ENCODE data around the gene ACSS1. TPM values are rescaled to one million over a fixed set of nuclear protein-coding genes. Genes with fewer than 3 reads are reported as not detected.

The ACSS1 gene
- polyA plus RNA-seq, 2 of the 4 experiments (the other 2 are of a cell fraction) = 7.2 to 7.6 TPM

- ChIA-PET POLR2A (no interaction called here), CTCF (interaction anchor here (0.6 to 1.5 kb wide), 3 partner anchors 26 to 509 kb away, joined by 3 to 5 read pairs (median 3); no protein-coding TSS in a partner anchor)
- no peaks in the 10 kb centered on the region for H3K9me3 ChIP-seq
- no peak overlapping the region for H3K4me3 ChIP-seq
- no peak for DNase-seq (ENCODE audit: low read depth in 1 of 2, low spot score in 1 of 2)
- FAIRE-seq = no peak
- no peaks in the 10 kb centered on the region for H3K4me1 ChIP-seq
- WGBS (ENCODE audit: missing lambda C conversion rate) = 80% methylated on average over 7 of the region's 7 CpGs
- H3K27ac ChIP-seq = no peak overlapping the region
- TF ChIP-seq TFCP2L1 (CRISPR knock-in tag; IDR thresholded peaks at IDR 0.05) (no peak), HOXB5 (CRISPR knock-in tag; IDR thresholded peaks at IDR 0.05) (no peak), RAD21 (conservative IDR thresholded peaks at IDR 0.05 in 1 of 2, IDR thresholded peaks at IDR 0.05 in 1 of 2) (no peak), RNF2 (IDR thresholded peaks at IDR 0.05; ENCODE audit: borderline replicate concordance, low read depth) (no peak), HOXB13 (CRISPR knock-in tag; IDR thresholded peaks at IDR 0.05; ENCODE audit: low read depth) (no peak), POLR2A (IDR thresholded peaks at IDR 0.05; ENCODE audit: low read length) (no peak), ZFP36 (IDR thresholded peaks at IDR 0.05; ENCODE audit: borderline replicate concordance, partially characterized antibody) (no peak), MYC (IDR thresholded peaks at IDR 0.05; ENCODE audit: borderline replicate concordance, low read length) (no peak), GATA3 (IDR thresholded peaks at IDR 0.05; ENCODE audit: borderline replicate concordance) (no peak), JUNB (IDR thresholded peaks at IDR 0.05) (no peak), HDAC2 (IDR thresholded peaks at IDR 0.05) (no peak), HEYL (CRISPR knock-in tag; IDR thresholded peaks at IDR 0.05) (no peak), KDM5A (IDR thresholded peaks at IDR 0.05) (no peak), KDM1A (IDR thresholded peaks at IDR 0.05; ENCODE audit: low read depth) (no peak), ATOH8 (CRISPR knock-in tag; IDR thresholded peaks at IDR 0.05; ENCODE audit: low read depth) (no peak), BHLHE40 (IDR thresholded peaks at IDR 0.05; ENCODE audit: low read depth, low read length) (no peak), EHF (CRISPR knock-in tag; IDR thresholded peaks at IDR 0.05) (no peak)
- TF ChIP-seq, protein P1, sequence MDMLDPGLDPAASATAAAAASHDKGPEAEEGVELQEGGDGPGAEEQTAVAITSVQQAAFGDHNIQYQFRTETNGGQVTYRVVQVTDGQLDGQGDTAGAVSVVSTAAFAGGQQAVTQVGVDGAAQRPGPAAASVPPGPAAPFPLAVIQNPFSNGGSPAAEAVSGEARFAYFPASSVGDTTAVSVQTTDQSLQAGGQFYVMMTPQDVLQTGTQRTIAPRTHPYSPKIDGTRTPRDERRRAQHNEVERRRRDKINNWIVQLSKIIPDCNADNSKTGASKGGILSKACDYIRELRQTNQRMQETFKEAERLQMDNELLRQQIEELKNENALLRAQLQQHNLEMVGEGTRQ (IDR thresholded peaks at IDR 0.05) = no peak
- TF ChIP-seq, protein P2, sequence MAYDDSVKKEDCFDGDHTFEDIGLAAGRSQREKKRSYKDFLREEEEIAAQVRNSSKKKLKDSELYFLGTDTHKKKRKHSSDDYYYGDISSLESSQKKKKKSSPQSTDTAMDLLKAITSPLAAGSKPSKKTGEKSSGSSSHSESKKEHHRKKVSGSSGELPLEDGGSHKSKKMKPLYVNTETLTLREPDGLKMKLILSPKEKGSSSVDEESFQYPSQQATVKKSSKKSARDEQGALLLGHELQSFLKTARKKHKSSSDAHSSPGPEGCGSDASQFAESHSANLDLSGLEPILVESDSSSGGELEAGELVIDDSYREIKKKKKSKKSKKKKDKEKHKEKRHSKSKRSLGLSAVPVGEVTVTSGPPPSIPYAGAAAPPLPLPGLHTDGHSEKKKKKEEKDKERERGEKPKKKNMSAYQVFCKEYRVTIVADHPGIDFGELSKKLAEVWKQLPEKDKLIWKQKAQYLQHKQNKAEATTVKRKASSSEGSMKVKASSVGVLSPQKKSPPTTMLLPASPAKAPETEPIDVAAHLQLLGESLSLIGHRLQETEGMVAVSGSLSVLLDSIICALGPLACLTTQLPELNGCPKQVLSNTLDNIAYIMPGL (CRISPR knock-in tag; IDR thresholded peaks at IDR 0.05; ENCODE audit: borderline replicate concordance) = no peak
- TF ChIP-seq, protein P3, sequence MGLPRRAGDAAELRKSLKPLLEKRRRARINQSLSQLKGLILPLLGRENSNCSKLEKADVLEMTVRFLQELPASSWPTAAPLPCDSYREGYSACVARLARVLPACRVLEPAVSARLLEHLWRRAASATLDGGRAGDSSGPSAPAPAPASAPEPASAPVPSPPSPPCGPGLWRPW (IDR thresholded peaks at IDR 0.05) = no peak
- ATAC-seq = no peak
- no peak overlapping the region for H3K4me2 ChIP-seq
These were observed 21.5 kb downstream of the ACSS1 start for GRCh38 chr20:25036331-25036936.

GRCh38 chr20:25035921-25036320, 22.0 kb downstream of the ACSS1 start:
- H3K4me1 ChIP-seq = no peaks in the 10 kb centered on the region
- CTCF ChIA-PET = interaction anchor here (1.1 to 1.5 kb wide), 2 partner anchors 27 to 29 kb away, joined by 3 to 5 read pairs; no protein-coding TSS in a partner anchor
- H3K9me3 ChIP-seq = no peaks in the 10 kb centered on the region
- POLR2A ChIA-PET = no interaction called here
- FAIRE-seq = no peak
- H3K27ac ChIP-seq = no peak overlapping the region
- no peak for TF ChIP-seq HOXB5 (CRISPR knock-in tag; IDR thresholded peaks at IDR 0.05)
- no peak for TF ChIP-seq MAFK (IDR thresholded peaks at IDR 0.05; ENCODE audit: partially characterized antibody)
- no peak for TF ChIP-seq HEYL (CRISPR knock-in tag; IDR thresholded peaks at IDR 0.05)
- TF ChIP-seq RCOR1 (IDR thresholded peaks at IDR 0.05; ENCODE audit: low read depth, low read length) = no peak
- TF ChIP-seq SMC3 (IDR thresholded peaks at IDR 0.05) = no peak
- TF ChIP-seq POLR2AphosphoS2 (conservative IDR thresholded peaks at IDR 0.05; ENCODE audit: low read length) = no peak
- no peak for TF ChIP-seq CTCF (IDR thresholded peaks at IDR 0.05)
- no peak for TF ChIP-seq ZFP36 (IDR thresholded peaks at IDR 0.05; ENCODE audit: borderline replicate concordance, partially characterized antibody)
- no peak for TF ChIP-seq RAD21 (conservative IDR thresholded peaks at IDR 0.05 in 1 of 2, IDR thresholded peaks at IDR 0.05 in 1 of 2)
- TF ChIP-seq RFX5 (IDR thresholded peaks at IDR 0.05) = no peak
- H3K4me3 ChIP-seq = no peak overlapping the region
- 76% methylated on average over 4 of the region's 4 CpGs for WGBS (ENCODE audit: missing lambda C conversion rate)
- no peak overlapping the region for H3K4me2 ChIP-seq
- no peak for ATAC-seq
- no peak for DNase-seq (ENCODE audit: low read depth in 1 of 2, low spot score in 1 of 2)

All from A549 (cell line).